GM12878 (cell line): ENCODE results near the gene UBAC2. TPM values are rescaled to one million over a fixed set of nuclear protein-coding genes. Genes with fewer than 3 reads are reported as not detected.

Experiments
- ATF3 ChIP-seq: IDR thresholded peaks from 2 replicates; pipeline ENCODE4 v1.6.1; 2011; ENCODE audit warnings: low read depth, mild to moderate bottlenecking, low read length, moderate library complexity, borderline replicate concordance; ENCODE audit errors: extremely low read depth
- ELK1 ChIP-seq: IDR thresholded peaks from 2 replicates; pipeline ENCODE4 v1.6.1; 2012; ENCODE audit warnings: low read depth, low read length, improper control_type of control experiment
- ESRRA ChIP-seq: IDR thresholded peaks from 2 replicates; pipeline ENCODE4 v1.6.1; 2012; ENCODE audit warnings: mild to moderate bottlenecking, low read length, improper control_type of control experiment
- MEF2B ChIP-seq: fragments of 450-650 bp; IDR thresholded peaks from 2 replicates; pipeline ENCODE4 v1.6.1; 2018; ENCODE audit warnings: mild to moderate bottlenecking, moderate library complexity; ENCODE audit not compliant: partially characterized antibody, poor library complexity, severe bottlenecking
- MTA2 ChIP-seq: fragments of 450-650 bp; IDR thresholded peaks from 2 replicates; pipeline ENCODE4 v1.6.1; 2016; ENCODE audit warnings: low read depth, mild to moderate bottlenecking, moderate library complexity
- NFIC ChIP-seq: IDR thresholded peaks from 2 replicates; pipeline ENCODE4 v1.6.1; 2012; ENCODE audit warnings: low read depth, mild to moderate bottlenecking, inconsistent platforms, low read length, moderate library complexity
- NFXL1 ChIP-seq: fragments of 450-650 bp; IDR thresholded peaks from 2 replicates; pipeline ENCODE4 v1.6.1; 2017; ENCODE audit warnings: antibody characterized with exemption, mild to moderate bottlenecking, borderline replicate concordance
- NKRF ChIP-seq: fragments of 450-650 bp; conservative IDR thresholded peaks from 2 replicates; pipeline ENCODE4 v1.6.1; 2017; ENCODE audit warnings: mild to moderate bottlenecking, moderate library complexity
- NRF1 ChIP-seq: conservative IDR thresholded peaks from 2 replicates; pipeline ENCODE4 v1.6.1; 2011; ENCODE audit warnings: mild to moderate bottlenecking, low read depth, low read length, improper control_type of control experiment
- POLR2AphosphoS5 ChIP-seq: IDR thresholded peaks from 2 replicates; pipeline ENCODE4 v1.6.1; 2011; ENCODE audit warnings: mild to moderate bottlenecking, low read length, inconsistent platforms
- RBBP5 ChIP-seq: fragments of 200-600 bp; sonication (generic); conservative IDR thresholded peaks from 2 replicates; pipeline ENCODE4 v1.6.1; 2016
- SRF ChIP-seq, 2 experiments: IDR thresholded peaks; 2 replicates each; pipeline ENCODE4 v1.6.1; 2011; ENCODE audit warnings: low read depth in 2 of 2, low read length in 2 of 2, mild to moderate bottlenecking in 1 of 2, moderate library complexity in 1 of 2
- TARDBP ChIP-seq: IDR thresholded peaks from 2 replicates; pipeline ENCODE4 v1.6.1; 2016; ENCODE audit warnings: borderline replicate concordance
- ZBED1 ChIP-seq: IDR thresholded peaks from 2 replicates; pipeline ENCODE4 v1.6.1; 2016; ENCODE audit warnings: borderline replicate concordance
- ZBTB11 ChIP-seq: fragments of 450-650 bp; formaldehyde crosslinking; IDR thresholded peaks from 2 replicates; pipeline ENCODE4 v1.5.0; 2022; ENCODE audit warnings: mild to moderate bottlenecking, missing genetic modification characterization
- ZNF687 ChIP-seq: fragments of 450-650 bp; IDR thresholded peaks from 2 replicates; pipeline ENCODE4 v1.6.1; 2017; ENCODE audit warnings: mild to moderate bottlenecking, moderate library complexity
- polyA plus RNA-seq, 11 experiments: library from polyadenylated mRNA; depleted of rRNA in 4 of 11; unstranded in 6 of 11; stranded (reverse) in 5 of 11; fragments of >200 nt; fragmentation: Nextera tagmentation in 4 of 11; fragmentation: Illumina TruSeq in 1 of 11; extraction: Ambion mirVana in 4 of 11; extraction: Trizol in 1 of 11; gene quantifications; 1 replicate in 1 of 11; 2 replicates in 10 of 11; pipeline versions ENCODE4 v1.2.1 to v1.2.3, GENCODE V29; 2011 to 2016; ENCODE audit warnings: inconsistent platforms in 2 of 11, missing spikeins in 2 of 11, low read depth in 1 of 11
- total RNA-seq, 4 experiments: library from RNA; depleted of rRNA in 3 of 4; stranded (reverse); fragments of >200 nt in 3 of 4; fragmentation: Illumina TruSeq in 1 of 4; extraction: Trizol in 1 of 4; gene quantifications; 2 replicates each; pipeline versions ENCODE4 v1.2.1 to v1.2.3, GENCODE V29; 2013 to 2021
- TF ChIP-seq, protein P1 (sequence below): fragments of 450-650 bp; IDR thresholded peaks from 2 replicates; pipeline ENCODE4 v1.6.1; 2017; ENCODE audit warnings: borderline replicate concordance

Gene UBAC2
- total and polyA plus RNA-seq, 10 of the 15 experiments (the other 5 are each of a cell fraction or from before 2014, with no cell fraction given) = 3.0 to 54.6 (median 17.4) TPM

DNA sequence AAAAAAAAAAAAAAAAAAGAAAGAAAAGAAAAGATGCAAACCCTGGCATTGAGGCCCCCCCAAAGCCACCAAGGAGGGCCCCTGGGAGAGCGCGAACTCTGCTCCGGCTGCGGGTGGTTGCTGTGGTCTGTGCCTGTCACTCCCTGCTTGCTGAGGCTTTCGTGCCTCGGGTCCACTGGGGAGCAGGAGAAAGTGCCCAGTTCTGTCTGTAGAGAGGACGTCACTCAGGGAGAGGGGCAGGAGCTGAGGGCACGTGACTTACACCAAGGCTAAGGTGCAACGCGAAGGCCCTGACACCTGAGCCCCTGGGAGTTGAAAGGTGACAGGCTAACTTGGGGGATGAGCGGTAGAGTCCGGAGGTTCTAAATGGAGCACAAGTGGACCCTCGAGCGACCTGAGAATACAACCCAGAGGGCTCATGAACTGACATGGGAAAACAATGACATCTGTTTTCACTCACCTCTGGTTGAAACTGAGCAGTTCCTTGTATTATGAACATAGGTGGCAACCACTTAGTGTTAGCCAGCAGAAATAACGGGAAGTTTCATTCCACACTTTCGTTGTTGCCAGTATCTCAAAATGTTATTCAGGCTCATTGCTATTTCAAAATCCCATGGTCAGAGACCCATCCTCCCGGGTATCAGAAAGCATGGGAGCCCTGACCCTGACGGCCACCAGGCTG is 231.4 kb downstream of the UBAC2 start (continued):
- TF ChIP-seq ZNF687 (peak; percentile 99), ELK1 (no peak), MTA2 (peak; percentile 49), NRF1 (no peak), POLR2AphosphoS5 (no peak; the same call in 1 of the 2 replicates), NFXL1 (no peak), ZBED1 (0 out of 2 replicates have a peak, but pooled peaks have one; percentile 8), ZBTB11 (CRISPR knock-in tag) (no peak), MEF2B (peak; percentile 90), SRF (IDR thresholded peaks at IDR 0.05; ENCODE audit: low read depth in 2 of 2, low read length in 2 of 2) (no peak), ATF3 (peak; percentile 60; the same call in 1 of the 2 replicates), TARDBP (no peak), ESRRA (no peak; the same call in 1 of the 2 replicates), RBBP5 (no peak), NKRF (no peak), NFIC (no peak)
- TF ChIP-seq, protein P1, sequence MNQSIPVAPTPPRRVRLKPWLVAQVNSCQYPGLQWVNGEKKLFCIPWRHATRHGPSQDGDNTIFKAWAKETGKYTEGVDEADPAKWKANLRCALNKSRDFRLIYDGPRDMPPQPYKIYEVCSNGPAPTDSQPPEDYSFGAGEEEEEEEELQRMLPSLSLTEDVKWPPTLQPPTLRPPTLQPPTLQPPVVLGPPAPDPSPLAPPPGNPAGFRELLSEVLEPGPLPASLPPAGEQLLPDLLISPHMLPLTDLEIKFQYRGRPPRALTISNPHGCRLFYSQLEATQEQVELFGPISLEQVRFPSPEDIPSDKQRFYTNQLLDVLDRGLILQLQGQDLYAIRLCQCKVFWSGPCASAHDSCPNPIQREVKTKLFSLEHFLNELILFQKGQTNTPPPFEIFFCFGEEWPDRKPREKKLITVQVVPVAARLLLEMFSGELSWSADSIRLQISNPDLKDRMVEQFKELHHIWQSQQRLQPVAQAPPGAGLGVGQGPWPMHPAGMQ = no peak
